ENCODE measurements around the gene SEMA6D. TPM values are rescaled to one million over a fixed set of nuclear protein-coding genes. Genes with fewer than 3 reads are reported as not detected.

SEMA6D gene
- total RNA-seq, 1 donor from 2014 or later, result not detected

GRCh38 chr15:47812470-47812999, 95.2 kb downstream of the SEMA6D start:
- H3K36me3 Mint-ChIP-seq (ENCODE audit: low read depth), result no peaks in the 10 kb centered on the region
- no peaks in the 10 kb centered on the region for H3K27me3 Mint-ChIP-seq
- H3K4me3 Mint-ChIP-seq, result no peak overlapping the region
- peaks cover 24% of the 10 kb centered on the region for H3K4me1 Mint-ChIP-seq
- CTCF ChIA-PET, result no interaction called here
- no peak for ATAC-seq (ENCODE audit: low read depth)
- no peaks in the 10 kb centered on the region for H3K9me3 Mint-ChIP-seq
- no peak overlapping the region for H3K27ac Mint-ChIP-seq
- TF ChIP-seq, protein P1, sequence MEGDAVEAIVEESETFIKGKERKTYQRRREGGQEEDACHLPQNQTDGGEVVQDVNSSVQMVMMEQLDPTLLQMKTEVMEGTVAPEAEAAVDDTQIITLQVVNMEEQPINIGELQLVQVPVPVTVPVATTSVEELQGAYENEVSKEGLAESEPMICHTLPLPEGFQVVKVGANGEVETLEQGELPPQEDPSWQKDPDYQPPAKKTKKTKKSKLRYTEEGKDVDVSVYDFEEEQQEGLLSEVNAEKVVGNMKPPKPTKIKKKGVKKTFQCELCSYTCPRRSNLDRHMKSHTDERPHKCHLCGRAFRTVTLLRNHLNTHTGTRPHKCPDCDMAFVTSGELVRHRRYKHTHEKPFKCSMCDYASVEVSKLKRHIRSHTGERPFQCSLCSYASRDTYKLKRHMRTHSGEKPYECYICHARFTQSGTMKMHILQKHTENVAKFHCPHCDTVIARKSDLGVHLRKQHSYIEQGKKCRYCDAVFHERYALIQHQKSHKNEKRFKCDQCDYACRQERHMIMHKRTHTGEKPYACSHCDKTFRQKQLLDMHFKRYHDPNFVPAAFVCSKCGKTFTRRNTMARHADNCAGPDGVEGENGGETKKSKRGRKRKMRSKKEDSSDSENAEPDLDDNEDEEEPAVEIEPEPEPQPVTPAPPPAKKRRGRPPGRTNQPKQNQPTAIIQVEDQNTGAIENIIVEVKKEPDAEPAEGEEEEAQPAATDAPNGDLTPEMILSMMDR (IDR thresholded peaks at IDR 0.05), result no peak
- DNase-seq, result no peak
- intact Hi-C loops (cut with micrococcal nuclease), result loop anchor here (5.0 kb wide), 1 partner anchor 150 kb away; no protein-coding TSS in a partner anchor
- POLR2A ChIA-PET, result no interaction called here

DNA sequence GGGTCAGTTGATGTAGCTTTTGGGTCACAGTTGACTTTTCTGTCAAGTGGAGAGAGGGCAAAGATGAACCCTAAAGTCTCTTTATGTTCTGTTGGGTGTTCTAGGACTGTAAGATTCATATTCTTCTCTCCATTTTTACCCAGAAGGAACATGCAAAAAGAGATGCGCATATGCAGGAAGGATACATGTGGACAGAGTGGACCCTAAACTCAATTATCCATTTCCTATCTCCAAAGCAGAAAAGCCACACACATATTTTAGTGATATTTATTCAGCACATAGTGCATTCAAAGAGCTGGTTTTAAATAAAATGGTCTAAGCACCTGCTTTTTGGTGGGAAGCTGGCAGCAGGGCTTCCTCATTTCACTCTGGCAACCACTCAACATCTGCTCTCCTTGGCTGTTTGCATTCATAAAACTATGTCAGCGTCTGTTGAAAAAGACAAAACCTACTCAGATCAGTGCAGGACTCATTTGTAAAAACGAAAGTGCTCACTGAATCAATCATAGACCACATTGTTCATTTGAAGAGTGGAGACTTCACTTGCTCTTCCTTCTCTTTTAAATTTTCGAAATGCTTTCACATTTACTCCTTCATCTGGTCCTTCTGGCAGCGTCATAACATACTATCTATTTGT, 96.6 kb downstream of the SEMA6D start:
- H3K4me1 Mint-ChIP-seq, result peaks cover 24% of the 10 kb centered on the region
- TF ChIP-seq, protein P1 (IDR thresholded peaks at IDR 0.05), result no peak
- H3K27ac Mint-ChIP-seq, result no peak overlapping the region
- DNase-seq (no peak), ATAC-seq (ENCODE audit: low read depth) (peak; percentile 74)
- no peaks in the 10 kb centered on the region for H3K36me3 Mint-ChIP-seq (ENCODE audit: low read depth)
- CTCF ChIA-PET, result no interaction called here
- no peak overlapping the region for H3K4me3 Mint-ChIP-seq
- no peaks in the 10 kb centered on the region for H3K9me3 Mint-ChIP-seq
- POLR2A ChIA-PET, result no interaction called here
- intact Hi-C loops (cut with micrococcal nuclease), result loop anchor here (5.0 kb wide), 1 partner anchor 148 kb away; no protein-coding TSS in a partner anchor
- no peaks in the 10 kb centered on the region for H3K27me3 Mint-ChIP-seq

DNA sequence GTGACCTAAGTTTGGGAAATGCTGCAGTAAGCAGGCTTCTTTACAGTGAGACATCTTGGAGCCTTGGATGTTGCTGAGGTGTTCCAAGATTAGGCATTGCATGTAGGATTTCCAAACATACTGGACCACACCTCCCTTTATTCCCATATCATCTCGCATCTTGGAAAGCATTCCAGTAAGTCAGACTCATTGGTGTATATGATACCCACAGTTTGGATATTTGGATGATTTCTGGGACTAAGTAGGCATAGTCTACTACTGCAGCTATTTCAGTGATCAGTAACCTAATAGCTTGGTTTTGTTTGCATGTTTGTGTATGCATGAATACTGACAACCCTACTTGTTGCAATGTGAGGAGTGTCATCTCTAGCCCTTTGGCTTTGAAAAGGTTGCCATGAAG, 97.3 kb downstream of the SEMA6D start:
- Mint-ChIP-seq H3K4me3 (no peak overlapping the region), H3K27me3 (no peaks in the 10 kb centered on the region), H3K4me1 (peaks cover 24% of the 10 kb centered on the region), H3K36me3 (ENCODE audit: low read depth) (no peaks in the 10 kb centered on the region), H3K9me3 (no peaks in the 10 kb centered on the region), H3K27ac (no peak overlapping the region)
- no peak for DNase-seq
- ChIA-PET CTCF (no interaction called here), POLR2A (no interaction called here)
- intact Hi-C loops (cut with micrococcal nuclease), result loop anchor here (5.0 kb wide), 1 partner anchor 148 kb away; no protein-coding TSS in a partner anchor
- TF ChIP-seq, protein P1 (IDR thresholded peaks at IDR 0.05), result no peak
- no peak for ATAC-seq (ENCODE audit: low read depth)

- TF ChIP-seq, protein P1 (IDR thresholded peaks at IDR 0.05), result no peak
- peaks cover 17% of the 10 kb centered on the region for H3K4me1 Mint-ChIP-seq
- H3K27me3 Mint-ChIP-seq, result no peaks in the 10 kb centered on the region
- DNase-seq (no peak), ATAC-seq (ENCODE audit: low read depth) (no peak)
- no peak overlapping the region for H3K4me3 Mint-ChIP-seq
- CTCF ChIA-PET, result no interaction called here
- intact Hi-C loops (cut with micrococcal nuclease), result no loop called here
- H3K27ac Mint-ChIP-seq, result no peak overlapping the region
- H3K36me3 Mint-ChIP-seq (ENCODE audit: low read depth), result no peaks in the 10 kb centered on the region
- no peaks in the 10 kb centered on the region for H3K9me3 Mint-ChIP-seq
- POLR2A ChIA-PET, result no interaction called here
Observed at GRCh38 chr15:47817969-47818548, 100.8 kb downstream of the SEMA6D start.

DNA sequence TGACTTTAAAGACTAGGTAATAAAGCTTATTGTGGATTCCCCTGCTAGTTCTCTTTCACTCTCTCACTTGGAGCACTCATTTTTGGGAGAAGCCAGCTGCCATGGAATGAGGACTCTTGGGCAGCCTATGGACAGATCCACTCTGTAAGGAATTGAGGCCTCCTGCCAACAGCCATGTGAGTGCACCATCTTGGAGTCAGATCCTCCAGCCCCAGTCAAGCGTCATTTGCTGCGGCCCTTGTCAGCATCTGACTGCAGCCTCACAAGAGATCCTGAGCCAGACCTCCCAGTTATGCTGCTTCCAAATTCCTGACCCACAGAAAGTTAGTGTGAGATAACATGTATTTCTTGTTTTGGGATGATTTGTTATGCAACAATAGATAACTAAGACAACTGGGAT, 101.9 kb downstream of the SEMA6D start:
- POLR2A ChIA-PET, result no interaction called here
- TF ChIP-seq, protein P1 (IDR thresholded peaks at IDR 0.05), result no peak
- CTCF ChIA-PET, result no interaction called here
- H3K27me3 Mint-ChIP-seq, result no peaks in the 10 kb centered on the region
- H3K9me3 Mint-ChIP-seq, result no peaks in the 10 kb centered on the region
- H3K4me3 Mint-ChIP-seq, result no peak overlapping the region
- DNase-seq (no peak), ATAC-seq (ENCODE audit: low read depth) (no peak)
- no peak overlapping the region for H3K27ac Mint-ChIP-seq
- no peaks in the 10 kb centered on the region for H3K36me3 Mint-ChIP-seq (ENCODE audit: low read depth)
- H3K4me1 Mint-ChIP-seq, result peaks cover 7% of the 10 kb centered on the region
- intact Hi-C loops (cut with micrococcal nuclease), result no loop called here
